ENCODE data around the gene CREB5. TPM values are rescaled to one million over a fixed set of nuclear protein-coding genes. Genes with fewer than 3 reads are reported as not detected.

The CREB5 gene
- total and polyA plus RNA-seq, 2 donors from 2014 or later, result 3.4 to 27.2 TPM

DNA sequence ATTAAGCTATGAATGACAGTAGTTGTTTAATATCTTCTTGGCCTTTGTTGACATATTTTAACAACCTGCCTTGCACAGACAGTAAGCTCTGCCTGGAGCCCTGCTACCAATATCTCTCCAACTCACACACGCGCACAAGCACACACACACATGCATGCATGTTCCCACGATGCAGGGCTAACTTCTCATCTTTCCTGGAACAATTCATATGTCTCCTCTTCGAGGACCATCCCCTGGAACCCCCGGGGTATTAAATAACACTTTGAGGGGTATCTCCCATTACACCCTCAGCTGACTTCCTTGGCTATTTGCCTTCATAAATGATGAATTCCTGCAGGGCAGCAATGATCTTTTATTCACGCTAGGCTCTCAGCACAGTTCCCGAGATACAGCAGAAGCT, 287.8 kb downstream of the CREB5 start:
- Histone ChIP-seq H3K27ac (ENCODE audit: low read depth in 2 of 2, low read length in 2 of 2) (no peak overlapping the region), H3K36me3 (ENCODE audit: control insufficient read depth in 2 of 3, insufficient read depth in 3 of 3, low read length in 3 of 3) (no peaks in the 10 kb centered on the region), H3K4me1 (ENCODE audit: control insufficient read depth in 2 of 3, insufficient read depth in 2 of 3, low read depth in 1 of 3, low read length in 3 of 3) (no peaks in the 10 kb centered on the region), H3K9ac (ENCODE audit: low read length in 3 of 3) (no peak overlapping the region), H3K9me3 (ENCODE audit: control insufficient read depth in 2 of 3, insufficient read depth in 1 of 3, low read length in 3 of 3) (no peaks in the 10 kb centered on the region), H3K4me3 (ENCODE audit: low read length in 3 of 3) (no peak overlapping the region), H3K27me3 (ENCODE audit: control insufficient read depth, insufficient read depth, low read length) (no peaks in the 10 kb centered on the region)
- FAIRE-seq, result no peak
- intact Hi-C loops (cut with DNase I), result no loop called here
- no peak for TF ChIP-seq CTCF (IDR thresholded peaks at IDR 0.05; ENCODE audit: borderline replicate concordance, extremely low read depth, insufficient read depth)
- DNase-seq, result peak in 3 of 5 donors; percentile 45 to 68 (median 57)

- H3K9me3 ChIP-seq (ENCODE audit: control insufficient read depth in 2 of 3, insufficient read depth in 1 of 3, low read length in 3 of 3), result no peaks in the 10 kb centered on the region
- no peaks in the 10 kb centered on the region for H3K36me3 ChIP-seq (ENCODE audit: control insufficient read depth in 2 of 3, insufficient read depth in 3 of 3, low read length in 3 of 3)
- no peak for TF ChIP-seq CTCF (IDR thresholded peaks at IDR 0.05; ENCODE audit: borderline replicate concordance, extremely low read depth, insufficient read depth)
- H3K27me3 ChIP-seq (ENCODE audit: control insufficient read depth, insufficient read depth, low read length), result no peaks in the 10 kb centered on the region
- DNase-seq, result no peak
- intact Hi-C loops (cut with DNase I), result no loop called here
- H3K9ac ChIP-seq (ENCODE audit: low read length in 3 of 3), result no peak overlapping the region
- no peak overlapping the region for H3K27ac ChIP-seq (ENCODE audit: low read depth in 2 of 2, low read length in 2 of 2)
- H3K4me3 ChIP-seq (ENCODE audit: low read length in 3 of 3), result no peak overlapping the region
- no peaks in the 10 kb centered on the region for H3K4me1 ChIP-seq (ENCODE audit: control insufficient read depth in 2 of 3, insufficient read depth in 2 of 3, low read depth in 1 of 3, low read length in 3 of 3)
- FAIRE-seq, result no peak
Observed at GRCh38 chr7:28700790-28701203, 288.5 kb downstream of the CREB5 start.

DNA sequence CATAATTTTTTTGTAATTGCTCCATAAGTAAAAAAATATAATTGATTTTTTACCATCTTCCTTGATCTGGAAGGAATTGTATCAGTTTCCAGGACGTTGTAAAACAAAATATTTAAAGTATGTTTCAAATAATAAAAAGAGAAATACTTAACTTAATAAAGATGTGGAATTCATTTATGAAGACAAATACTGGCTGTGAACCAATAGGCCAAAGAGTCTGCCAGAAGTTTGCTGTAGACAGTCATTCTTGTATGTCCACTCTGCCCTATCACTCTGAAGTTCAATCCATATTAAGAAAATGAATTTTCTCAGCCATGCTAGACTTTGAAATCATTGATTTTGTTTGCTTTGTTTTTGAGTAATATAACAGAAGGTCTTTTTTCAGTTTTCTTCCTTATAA, 289.4 kb downstream of the CREB5 start:
- H3K27ac ChIP-seq (ENCODE audit: low read depth in 2 of 2, low read length in 2 of 2), result no peak overlapping the region
- intact Hi-C loops (cut with DNase I), result no loop called here
- FAIRE-seq (peak; percentile 42), DNase-seq (no peak)
- H3K36me3 ChIP-seq (ENCODE audit: control insufficient read depth in 2 of 3, insufficient read depth in 3 of 3, low read length in 3 of 3), result no peaks in the 10 kb centered on the region
- H3K4me3 ChIP-seq (ENCODE audit: low read length in 3 of 3), result no peak overlapping the region
- no peaks in the 10 kb centered on the region for H3K4me1 ChIP-seq (ENCODE audit: control insufficient read depth in 2 of 3, insufficient read depth in 2 of 3, low read depth in 1 of 3, low read length in 3 of 3)
- TF ChIP-seq CTCF (IDR thresholded peaks at IDR 0.05; ENCODE audit: borderline replicate concordance, extremely low read depth, insufficient read depth), result no peak
- H3K27me3 ChIP-seq (ENCODE audit: control insufficient read depth, insufficient read depth, low read length), result no peaks in the 10 kb centered on the region
- no peaks in the 10 kb centered on the region for H3K9me3 ChIP-seq (ENCODE audit: control insufficient read depth in 2 of 3, insufficient read depth in 1 of 3, low read length in 3 of 3)
- H3K9ac ChIP-seq (ENCODE audit: low read length in 3 of 3), result no peak overlapping the region

GRCh38 chr7:28702171-28702570, 289.9 kb downstream of the CREB5 start:
- no peak for DNase-seq
- Histone ChIP-seq H3K4me1 (ENCODE audit: control insufficient read depth in 2 of 3, insufficient read depth in 2 of 3, low read depth in 1 of 3, low read length in 3 of 3) (no peaks in the 10 kb centered on the region), H3K27ac (ENCODE audit: low read depth in 2 of 2, low read length in 2 of 2) (no peak overlapping the region), H3K27me3 (ENCODE audit: control insufficient read depth, insufficient read depth, low read length) (no peaks in the 10 kb centered on the region), H3K36me3 (ENCODE audit: control insufficient read depth in 2 of 3, insufficient read depth in 3 of 3, low read length in 3 of 3) (no peaks in the 10 kb centered on the region), H3K9me3 (ENCODE audit: control insufficient read depth in 2 of 3, insufficient read depth in 1 of 3, low read length in 3 of 3) (no peaks in the 10 kb centered on the region), H3K9ac (ENCODE audit: low read length in 3 of 3) (no peak overlapping the region), H3K4me3 (ENCODE audit: low read length in 3 of 3) (no peak overlapping the region)
- no peak for TF ChIP-seq CTCF (IDR thresholded peaks at IDR 0.05; ENCODE audit: borderline replicate concordance, extremely low read depth, insufficient read depth)
- no peak for FAIRE-seq
- intact Hi-C loops (cut with DNase I), result no loop called here
